MG63 (cell line): ENCODE results near the gene SHROOM3. TPM values are rescaled to one million over a fixed set of nuclear protein-coding genes. Genes with fewer than 3 reads are reported as not detected.

Experiments used
- DNase-seq: peaks from one replicate; pipeline ENCODE4 v3.0.0-alpha.2; 2020
- H3K27me3 ChIP-seq: fragments of 250-450 bp; sonication (Bioruptor Pico); 2 replicates; pipeline ENCODE4 v1.5.1; 2020; ENCODE audit warnings: mild to moderate bottlenecking, moderate library complexity
- H3K36me3 ChIP-seq: fragments of 250-450 bp; sonication (Bioruptor Pico); 2 replicates; pipeline ENCODE4 v1.5.1; 2020; ENCODE audit warnings: mild to moderate bottlenecking, moderate library complexity
- H3K4me3 ChIP-seq: fragments of 250-450 bp; sonication (Bioruptor Pico); 2 replicates; pipeline ENCODE4 v1.5.1; 2020; ENCODE audit warnings: mild to moderate bottlenecking, moderate library complexity
- H3K9me3 ChIP-seq: fragments of 250-450 bp; sonication (Bioruptor Pico); 2 replicates; pipeline ENCODE4 v1.5.1; 2020; ENCODE audit warnings: mild to moderate bottlenecking, moderate library complexity
- total RNA-seq: library from RNA; depleted of rRNA; stranded (reverse); fragments of >200 nt; shearing (Covaris generic); gene quantifications from 2 replicates; pipeline ENCODE4 v1.2.3, GENCODE V29; 2014; ENCODE audit warnings: low replicate concordance

SHROOM3 gene
- total RNA-seq, 1 experiment from 2014 or later: 10.0 TPM

- H3K36me3 ChIP-seq: peaks cover 11% of the 10 kb centered on the region
- H3K4me3 ChIP-seq: no peak overlapping the region
- H3K27me3 ChIP-seq: no peaks in the 10 kb centered on the region
- H3K9me3 ChIP-seq: no peaks in the 10 kb centered on the region
- peak; percentile 51 for DNase-seq
These were observed 344.9 kb downstream of the SHROOM3 start for GRCh38 chr4:76779740-76780459.

GRCh38 chr4:76780781-76781697 lies 346.0 kb downstream of the SHROOM3 start:
- no peaks in the 10 kb centered on the region for H3K27me3 ChIP-seq
- peaks cover 11% of the 10 kb centered on the region for H3K36me3 ChIP-seq
- no peak for DNase-seq
- H3K9me3 ChIP-seq: no peaks in the 10 kb centered on the region
- no peak overlapping the region for H3K4me3 ChIP-seq

GRCh38 chr4:76781698-76782595 lies 346.9 kb downstream of the SHROOM3 start:
- Histone ChIP-seq H3K9me3 (no peaks in the 10 kb centered on the region), H3K4me3 (no peak overlapping the region; the same call in 1 of the 2 replicates), H3K36me3 (peaks cover 11% of the 10 kb centered on the region)

GRCh38 chr4:76782837-76783236 lies 347.8 kb downstream of the SHROOM3 start:
- Histone ChIP-seq H3K36me3 (peaks cover 11% of the 10 kb centered on the region), H3K4me3 (no peak overlapping the region; the same call in 1 of the 2 replicates), H3K27me3 (no peaks in the 10 kb centered on the region), H3K9me3 (no peaks in the 10 kb centered on the region)
- no peak for DNase-seq

More at GRCh38 chr4:76781698-76782595, 346.9 kb downstream of the SHROOM3 start:
- no peaks in the 10 kb centered on the region for H3K27me3 ChIP-seq
- DNase-seq: peak; percentile 72

GRCh38 chr4:76783836-76784235 lies 348.8 kb downstream of the SHROOM3 start:
- DNase-seq: no peak
- H3K9me3 ChIP-seq: no peaks in the 10 kb centered on the region
- H3K27me3 ChIP-seq: no peaks in the 10 kb centered on the region
- no peak overlapping the region for H3K4me3 ChIP-seq
- H3K36me3 ChIP-seq: peaks cover 11% of the 10 kb centered on the region

GRCh38 chr4:76784237-76784636 lies 349.2 kb downstream of the SHROOM3 start:
- no peak overlapping the region for H3K4me3 ChIP-seq
- H3K36me3 ChIP-seq: peaks cover 11% of the 10 kb centered on the region
- no peaks in the 10 kb centered on the region for H3K27me3 ChIP-seq
- H3K9me3 ChIP-seq: no peaks in the 10 kb centered on the region
- no peak for DNase-seq

DNA sequence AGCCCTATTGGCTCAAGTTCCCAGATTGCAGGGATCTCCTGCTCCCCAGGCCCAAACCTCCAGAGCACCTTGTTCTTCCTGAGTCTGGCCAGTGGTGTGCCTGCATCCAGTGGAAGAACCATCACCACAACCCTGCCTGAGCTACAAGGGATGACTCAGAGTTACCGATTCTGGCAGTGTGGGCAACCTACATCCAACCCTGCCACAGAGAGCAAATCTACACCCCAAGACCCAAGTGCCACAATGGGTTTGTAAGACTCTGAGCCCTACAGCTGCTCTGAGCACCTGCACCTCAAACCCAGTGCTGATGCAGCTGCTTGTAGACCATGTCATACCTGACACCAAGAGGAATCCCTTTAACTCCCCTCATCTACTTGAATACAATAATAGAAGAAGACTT lies 352.9 kb downstream of the SHROOM3 start:
- H3K36me3 ChIP-seq: peaks cover 2% of the 10 kb centered on the region
- no peaks in the 10 kb centered on the region for H3K9me3 ChIP-seq
- H3K27me3 ChIP-seq: no peaks in the 10 kb centered on the region
- H3K4me3 ChIP-seq: no peak overlapping the region
- DNase-seq: no peak

- H3K36me3 ChIP-seq: no peaks in the 10 kb centered on the region
- no peak overlapping the region for H3K4me3 ChIP-seq
- no peaks in the 10 kb centered on the region for H3K9me3 ChIP-seq
- DNase-seq: no peak
- no peaks in the 10 kb centered on the region for H3K27me3 ChIP-seq
These were observed 355.3 kb downstream of the SHROOM3 start for GRCh38 chr4:76790377-76790776.

GRCh38 chr4:76791479-76791878 lies 356.4 kb downstream of the SHROOM3 start:
- H3K36me3 ChIP-seq: no peaks in the 10 kb centered on the region
- H3K27me3 ChIP-seq: no peaks in the 10 kb centered on the region
- no peak overlapping the region for H3K4me3 ChIP-seq
- no peak for DNase-seq
- no peaks in the 10 kb centered on the region for H3K9me3 ChIP-seq

DNA sequence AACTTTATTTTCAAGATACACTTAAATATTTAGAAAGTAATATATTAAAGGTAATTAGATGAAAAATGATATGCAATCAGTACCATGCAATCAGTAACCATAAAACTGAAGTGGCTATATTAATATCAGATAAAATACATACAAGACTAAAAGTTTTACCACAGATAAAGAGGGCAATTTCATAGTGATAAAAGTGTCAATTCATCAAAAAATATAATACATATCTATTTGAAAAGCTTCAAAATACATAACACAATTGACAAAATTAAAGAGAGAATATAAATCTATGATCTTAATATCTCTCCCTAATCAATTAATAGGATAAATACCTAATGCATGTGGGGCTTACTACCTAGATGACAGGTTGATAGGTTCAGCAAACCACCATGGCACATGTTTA lies 357.4 kb downstream of the SHROOM3 start:
- Histone ChIP-seq H3K27me3 (no peaks in the 10 kb centered on the region), H3K4me3 (no peak overlapping the region), H3K9me3 (no peaks in the 10 kb centered on the region), H3K36me3 (no peaks in the 10 kb centered on the region)
- DNase-seq: no peak

DNA sequence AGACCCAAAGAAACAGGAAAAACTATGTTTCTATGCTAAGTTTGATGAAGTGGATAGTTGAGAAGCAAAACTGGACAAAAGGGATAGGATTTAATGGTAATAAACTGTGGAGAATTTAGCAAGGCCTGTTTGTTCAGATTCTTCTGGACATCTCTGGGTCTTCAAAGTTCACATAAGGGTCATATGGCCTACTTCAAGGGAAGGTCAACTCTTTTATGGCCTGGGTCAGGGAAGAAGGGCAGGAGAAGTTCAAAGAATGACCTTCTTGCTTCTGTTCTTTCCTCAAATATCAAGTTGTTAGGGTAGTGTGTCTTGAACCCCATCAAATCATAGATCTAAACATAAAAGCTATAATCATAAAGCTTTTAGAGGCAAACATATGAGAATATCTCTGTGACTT lies 360.2 kb downstream of the SHROOM3 start:
- Histone ChIP-seq H3K4me3 (no peak overlapping the region), H3K9me3 (no peaks in the 10 kb centered on the region), H3K27me3 (no peaks in the 10 kb centered on the region), H3K36me3 (no peaks in the 10 kb centered on the region)
- DNase-seq: no peak

DNA sequence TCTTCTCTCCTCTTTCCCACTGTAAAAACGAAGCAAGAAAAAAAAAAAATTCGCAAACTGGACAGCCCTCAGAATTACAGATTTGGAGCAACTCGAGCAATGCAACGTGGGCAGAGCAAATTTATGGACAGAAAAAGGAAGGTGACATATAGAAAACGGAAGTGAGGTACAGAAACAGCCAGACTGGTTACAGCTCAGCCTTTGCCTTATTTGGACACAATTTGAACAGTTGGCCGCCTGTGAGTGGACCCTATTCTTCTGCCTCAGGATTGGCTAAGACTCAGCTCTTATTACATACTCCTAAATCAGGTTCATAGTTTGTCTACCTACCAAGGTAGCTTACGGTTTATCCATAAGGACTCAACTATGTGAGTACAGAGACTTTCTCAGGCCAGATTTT lies 364.1 kb downstream of the SHROOM3 start:
- Histone ChIP-seq H3K4me3 (no peak overlapping the region), H3K27me3 (no peaks in the 10 kb centered on the region), H3K9me3 (no peaks in the 10 kb centered on the region), H3K36me3 (no peaks in the 10 kb centered on the region)
- DNase-seq: no peak

GRCh38 chr4:76799718-76800117 lies 364.7 kb downstream of the SHROOM3 start:
- H3K27me3 ChIP-seq: no peaks in the 10 kb centered on the region
- H3K9me3 ChIP-seq: no peaks in the 10 kb centered on the region
- no peaks in the 10 kb centered on the region for H3K36me3 ChIP-seq
- DNase-seq: no peak
- H3K4me3 ChIP-seq: no peak overlapping the region

DNA sequence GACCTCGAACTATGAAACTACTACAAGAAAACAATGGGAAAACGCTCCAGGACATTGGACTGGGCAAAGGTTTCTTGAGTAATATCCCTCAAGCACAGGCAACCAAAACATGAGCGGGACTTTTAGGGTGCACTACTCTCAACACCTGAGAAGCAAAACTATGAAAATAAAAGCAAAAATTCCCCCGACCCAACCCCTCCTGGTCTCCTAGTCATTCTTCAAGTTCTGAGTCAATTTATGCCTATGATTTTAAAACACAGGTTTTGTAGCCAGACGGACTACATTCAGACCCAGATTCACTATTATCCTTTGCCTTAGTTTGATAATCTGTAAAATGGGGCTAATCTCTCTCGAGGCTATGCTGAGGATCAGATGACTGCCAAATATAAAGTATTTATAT lies 365.9 kb downstream of the SHROOM3 start:
- Histone ChIP-seq H3K27me3 (no peaks in the 10 kb centered on the region), H3K4me3 (no peak overlapping the region), H3K36me3 (no peaks in the 10 kb centered on the region), H3K9me3 (no peaks in the 10 kb centered on the region)
- no peak for DNase-seq

DNA sequence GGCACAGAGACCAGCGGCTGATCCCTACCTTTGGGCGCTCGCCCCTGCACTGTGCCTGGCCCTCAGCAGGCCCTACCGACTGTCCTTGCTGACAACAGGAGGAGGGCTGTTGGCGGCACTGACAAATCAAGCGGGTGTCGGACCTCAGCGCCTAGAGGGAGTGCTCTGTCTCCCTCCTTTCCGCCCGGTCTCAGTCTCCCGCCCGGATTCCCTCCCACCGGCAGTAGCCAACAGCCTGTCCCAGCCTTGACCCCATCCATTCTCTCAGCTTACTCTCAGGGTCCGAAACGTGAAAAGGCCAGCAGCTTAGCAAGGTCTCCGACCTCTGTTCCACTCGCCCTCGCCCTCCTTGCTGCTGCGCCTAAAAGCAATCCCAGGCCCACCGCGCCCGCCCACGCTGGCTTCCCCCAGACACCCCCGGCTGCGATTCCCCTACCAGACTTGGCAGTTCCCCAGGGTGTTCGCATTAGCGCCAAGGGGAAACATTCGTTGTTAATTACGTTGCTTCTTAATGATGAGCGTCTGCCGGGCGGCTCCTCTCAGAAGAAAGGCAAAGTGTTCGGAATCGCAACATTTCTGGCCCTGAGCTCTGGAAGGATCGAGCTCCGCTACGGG lies 366.7 kb downstream of the SHROOM3 start:
- no peaks in the 10 kb centered on the region for H3K9me3 ChIP-seq
- no peaks in the 10 kb centered on the region for H3K36me3 ChIP-seq
- DNase-seq: no peak
- no peak overlapping the region for H3K4me3 ChIP-seq
- H3K27me3 ChIP-seq: no peaks in the 10 kb centered on the region

DNA sequence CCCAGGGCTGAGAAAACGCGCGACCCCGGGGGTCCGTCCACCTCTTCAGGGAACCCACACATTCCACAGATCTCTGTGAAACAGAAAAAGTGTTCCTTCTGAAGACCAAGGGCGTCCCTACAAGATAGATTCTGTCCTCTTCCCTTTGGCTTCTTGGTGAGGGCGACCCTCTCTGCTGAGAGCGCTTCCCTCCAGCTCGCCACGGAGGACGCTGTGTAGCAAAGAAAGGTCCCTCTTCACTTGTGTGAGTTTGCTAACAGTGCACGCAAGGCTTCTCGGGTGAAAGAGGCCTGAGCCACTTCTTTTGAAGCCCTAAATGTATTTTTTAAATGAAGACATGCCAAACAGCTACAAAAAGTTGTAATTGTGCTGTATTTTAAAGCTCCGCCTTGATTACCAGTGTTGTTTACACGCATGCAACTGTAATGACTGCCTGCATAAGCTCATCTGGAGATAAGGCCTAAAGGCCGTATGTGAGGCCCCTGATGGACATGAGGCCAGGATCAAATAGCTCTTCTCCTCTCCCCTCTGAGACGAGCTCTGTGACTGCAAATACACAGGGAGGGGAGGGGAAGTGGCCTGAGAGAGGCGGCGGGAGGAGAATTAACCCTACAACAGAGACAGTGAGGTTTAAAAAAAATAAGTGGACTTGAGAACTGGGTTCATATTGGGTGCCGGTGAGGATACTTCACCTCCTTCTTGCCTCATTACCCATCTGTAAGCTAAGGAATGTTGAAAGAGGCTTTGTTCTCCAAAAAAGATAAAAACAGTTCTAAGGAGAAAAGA lies 367.4 kb downstream of the SHROOM3 start:
- no peak for DNase-seq
- no peaks in the 10 kb centered on the region for H3K9me3 ChIP-seq
- H3K4me3 ChIP-seq: no peak overlapping the region
- H3K36me3 ChIP-seq: no peaks in the 10 kb centered on the region
- H3K27me3 ChIP-seq: no peaks in the 10 kb centered on the region
